Raji (cell line): ENCODE data around the gene AP3B1.

Experiments
- POLR2A ChIP-seq: IDR thresholded peaks from 2 replicates; pipeline ENCODE4 v1.6.1; 2011; ENCODE audit warnings: low read depth, low read length, control low read depth; ENCODE audit not compliant: insufficient read depth

Gene AP3B1

DNA sequence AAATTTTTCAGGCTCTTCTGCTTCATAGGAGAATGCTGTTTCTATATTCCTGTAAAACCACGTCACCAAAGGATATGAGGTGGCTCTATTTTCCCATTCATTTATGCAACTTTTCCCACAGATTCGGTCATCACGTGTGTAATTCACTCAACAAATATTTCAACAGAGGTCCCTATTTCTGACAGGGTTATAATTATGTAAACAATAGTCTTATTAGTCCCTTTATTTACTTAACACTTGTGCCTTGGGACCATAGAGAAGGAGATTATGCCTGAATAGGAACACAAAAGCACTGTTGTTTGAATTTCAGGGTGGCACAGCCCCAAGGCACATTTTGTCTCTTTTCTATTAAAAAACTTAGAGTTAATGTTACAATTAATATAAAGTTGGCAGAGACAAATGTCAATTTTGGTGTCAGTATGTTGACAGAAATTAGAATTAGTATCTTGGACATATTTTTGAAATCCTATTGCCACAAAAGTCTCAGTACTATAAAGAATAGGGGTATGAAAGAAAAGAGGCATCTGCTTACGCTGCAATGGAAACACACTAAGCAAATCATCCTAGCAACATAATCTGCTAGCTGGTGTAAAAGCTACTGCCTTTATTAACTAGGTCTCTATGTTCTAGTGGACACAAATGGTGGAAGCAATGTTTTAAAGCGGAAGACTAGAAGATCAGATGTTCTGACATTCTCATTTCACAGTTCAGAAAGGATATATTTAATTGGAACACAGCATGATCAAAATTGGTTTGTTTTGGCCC, 289.3 kb downstream of the AP3B1 start:
- TF ChIP-seq POLR2A = no peak

GRCh38 chr5:78004559-78004958, 289.9 kb downstream of the AP3B1 start:
- no peak for TF ChIP-seq POLR2A

- TF ChIP-seq POLR2A = no peak
Measured at GRCh38 chr5:78003919-78004318, 290.6 kb downstream of the AP3B1 start.

DNA sequence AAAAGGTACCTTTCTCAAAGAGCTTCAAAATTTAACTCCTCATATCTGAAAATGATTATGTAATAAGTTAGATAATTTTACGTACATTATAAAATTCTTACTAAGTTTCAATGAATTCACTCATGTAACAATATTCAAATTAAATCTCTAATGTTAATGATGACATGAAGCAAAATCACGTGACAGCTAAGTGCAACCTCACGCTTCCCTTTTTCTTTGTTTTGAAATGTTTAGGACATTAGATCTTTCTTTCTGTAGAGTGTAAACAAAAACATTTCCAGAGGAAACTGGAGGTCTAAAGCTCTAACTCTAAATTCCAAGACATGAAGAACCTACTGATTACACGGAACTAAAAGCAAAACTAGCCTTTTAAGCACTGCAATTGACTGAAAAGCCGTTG, 291.0 kb downstream of the AP3B1 start:
- TF ChIP-seq POLR2A = no peak

DNA sequence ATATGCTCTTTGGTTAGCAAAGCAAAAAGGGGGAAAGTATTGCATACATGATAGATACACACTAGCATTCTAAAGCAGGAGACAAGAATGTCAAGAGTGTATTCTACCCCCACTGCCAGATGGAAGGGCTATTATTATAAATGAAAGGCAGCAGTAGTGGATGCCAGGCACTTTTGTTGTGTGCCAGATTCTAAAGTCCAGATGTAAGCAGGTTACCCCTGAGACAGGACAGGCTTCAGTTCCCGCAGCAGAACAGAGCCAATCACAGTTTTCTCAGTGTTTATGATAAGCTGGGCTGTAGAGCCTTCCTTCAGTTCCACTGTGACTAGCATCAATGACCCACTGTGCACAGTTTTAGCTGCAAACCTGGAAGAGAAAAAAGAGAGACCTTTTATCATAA, 291.8 kb downstream of the AP3B1 start:
- no peak for TF ChIP-seq POLR2A

- TF ChIP-seq POLR2A = no peak
Measured at GRCh38 chr5:78001197-78001596, 293.3 kb downstream of the AP3B1 start.

DNA sequence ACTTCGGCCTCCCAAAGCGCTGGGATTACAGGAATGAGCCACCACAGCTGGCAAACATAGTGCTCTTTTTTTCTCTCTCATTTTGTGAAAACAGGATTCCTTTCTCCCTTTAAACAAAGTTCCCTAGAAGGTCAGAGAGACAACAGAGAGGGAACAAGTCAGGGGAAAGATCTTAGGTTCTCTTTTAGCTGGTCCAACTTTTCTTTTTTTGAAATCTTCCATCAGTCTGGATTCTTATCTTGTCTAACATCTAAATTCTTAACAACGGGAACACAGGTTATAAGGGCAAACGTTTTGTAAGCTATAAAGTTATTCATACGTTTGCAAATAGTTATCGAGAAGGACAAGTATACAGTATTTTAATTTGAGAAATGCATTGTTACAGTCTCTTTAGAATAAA, 294.3 kb downstream of the AP3B1 start:
- no peak for TF ChIP-seq POLR2A

GRCh38 chr5:77999399-77999798, 295.1 kb downstream of the AP3B1 start:
- TF ChIP-seq POLR2A = no peak

GRCh38 chr5:77996943-77997342, 297.6 kb downstream of the AP3B1 start:
- TF ChIP-seq POLR2A = no peak

GRCh38 chr5:77995793-77996409, 298.6 kb downstream of the AP3B1 start:
- TF ChIP-seq POLR2A = no peak

GRCh38 chr5:77994943-77995342, 299.6 kb downstream of the AP3B1 start:
- no peak for TF ChIP-seq POLR2A

- no peak for TF ChIP-seq POLR2A
Measured at GRCh38 chr5:77993855-77994318, 300.6 kb downstream of the AP3B1 start.

GRCh38 chr5:77993141-77993854, 301.2 kb downstream of the AP3B1 start:
- no peak for TF ChIP-seq POLR2A

- TF ChIP-seq POLR2A = no peak
Measured at GRCh38 chr5:77991084-77991483, 303.4 kb downstream of the AP3B1 start.

DNA sequence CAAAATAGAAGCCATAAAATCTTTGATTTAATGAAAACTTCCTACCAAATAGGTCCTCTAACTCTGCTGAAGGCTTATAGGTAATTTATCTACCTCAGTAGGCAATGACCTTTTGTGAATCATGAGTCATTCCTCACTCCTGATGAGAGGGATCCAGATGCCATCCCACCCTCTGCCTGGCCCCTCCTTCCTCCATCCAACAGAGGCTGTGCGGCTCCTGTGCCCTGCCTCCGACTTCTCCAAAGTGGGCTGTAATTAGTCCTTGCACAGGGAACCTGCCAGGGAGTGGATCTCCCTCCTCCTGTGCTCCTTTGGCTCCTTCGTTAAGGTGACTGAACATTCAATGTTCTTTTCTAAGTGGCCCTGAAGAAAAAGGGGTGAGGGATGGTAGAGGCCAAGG, 304.5 kb downstream of the AP3B1 start:
- TF ChIP-seq POLR2A = no peak

DNA sequence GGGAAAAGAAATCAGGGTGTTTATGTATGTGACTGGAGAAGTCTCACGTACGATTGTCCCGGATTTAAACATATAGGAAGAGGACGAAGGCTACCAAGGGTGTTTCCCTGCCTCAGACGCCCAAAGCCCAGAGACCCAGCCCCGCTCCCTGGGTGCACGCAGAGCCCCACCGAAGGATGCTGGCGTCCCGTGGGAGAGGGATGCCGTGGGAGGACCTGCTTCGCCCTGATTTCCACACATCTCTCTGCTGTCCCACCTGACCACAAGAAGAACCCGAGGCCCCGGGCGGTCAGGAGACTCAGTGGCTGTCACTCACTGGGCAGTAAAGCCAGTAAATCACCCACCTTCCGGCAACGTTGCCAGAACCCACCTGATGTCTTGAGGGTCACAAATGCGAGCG, 306.5 kb downstream of the AP3B1 start:
- no peak for TF ChIP-seq POLR2A
